Activated B cell treated with CpG ODN at 0.5 μM for 24 hours (primary cell): Measurements from ENCODE around the gene C16orf54. TPM values are rescaled to one million over a fixed set of nuclear protein-coding genes. Genes with fewer than 3 reads are reported as not detected.

Experiments used
- ATAC-seq: fragments of 200-7000 bp; cut with Tn5 transposase; one replicate; pipeline ENCODE4 v1.10.0; 2021; ENCODE audit warnings: low read depth, mild to moderate bottlenecking, moderate library complexity
- CTCF ChIA-PET: fragments of 350-600 bp; sonication (Branson Sonifier 250); formaldehyde crosslinking; loops from one replicate; lab custom pipeline; 2021; ENCODE audit warnings: antibody characterized with exemption; lab: Charles Lee
- POLR2A ChIA-PET: fragments of 350-600 bp; sonication (Branson Sonifier 250); formaldehyde crosslinking; loops from one replicate; lab custom pipeline; 2021; ENCODE audit warnings: antibody characterized with exemption; lab: Charles Lee
- DNase-seq: peaks from one replicate; pipeline ENCODE4 v3.0.0; 2022
- H3K27ac Mint-ChIP-seq: one replicate; pipeline ENCODE4 v1.8.0; 2020; ENCODE audit warnings: mixed read lengths
- H3K27me3 Mint-ChIP-seq: one replicate; pipeline ENCODE4 v1.8.0; 2021; ENCODE audit warnings: mixed read lengths
- H3K36me3 Mint-ChIP-seq: one replicate; pipeline ENCODE4 v1.8.0; 2021; ENCODE audit warnings: low read depth, mixed read lengths
- H3K4me1 Mint-ChIP-seq: one replicate; pipeline ENCODE4 v1.8.0; 2021; ENCODE audit warnings: mixed read lengths
- H3K4me3 Mint-ChIP-seq: one replicate; pipeline ENCODE4 v1.8.0; 2020; ENCODE audit warnings: mild to moderate bottlenecking, mixed read lengths
- H3K9me3 Mint-ChIP-seq: one replicate; pipeline ENCODE4 v1.8.0; 2020; ENCODE audit warnings: mixed read lengths
- CTCF ChIP-seq: fragments of 200-600 bp; IDR thresholded peaks from one replicate; pipeline ENCODE4 v1.8.0; 2022; ENCODE audit warnings: antibody characterized with exemption, mild to moderate bottlenecking
- intact Hi-C: fragments of 100-400 bp; cut with micrococcal nuclease; formaldehyde crosslinking; loops from one replicate; pipeline ENCODE4 v1.15.1; 2024
- total RNA-seq: library from RNA; stranded (reverse); gene quantifications from 2 replicates; pipeline ENCODE4 v1.2.3, GENCODE V29; 2022

The C16orf54 gene
- total RNA-seq, 1 donor from 2014 or later: 22.5 TPM

- H3K4me1 Mint-ChIP-seq: peaks cover 7% of the 10 kb centered on the region
Measured at GRCh38 chr16:29720703-29721102, 25.1 kb downstream of the C16orf54 start.

DNA sequence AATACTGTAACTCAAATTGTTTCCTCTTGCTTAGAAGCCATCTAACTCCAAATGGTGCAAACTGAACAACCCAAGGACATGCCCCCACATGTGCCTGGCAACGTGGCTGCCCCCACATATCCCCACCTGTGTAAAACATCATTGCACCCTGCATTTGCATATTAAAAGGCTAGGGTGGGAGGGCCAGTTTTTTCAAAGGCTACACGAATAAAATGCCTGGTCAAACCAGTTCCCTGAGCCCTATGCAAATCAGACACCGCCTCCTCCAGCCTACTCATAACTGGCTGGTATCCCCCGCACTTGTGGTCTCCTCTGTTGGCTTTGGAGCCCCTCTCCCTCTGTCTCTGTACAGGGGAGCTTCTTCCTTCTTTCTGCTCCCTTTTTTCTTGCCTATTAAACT is 26.7 kb downstream of the C16orf54 start:
- POLR2A ChIA-PET: no interaction called here
- Mint-ChIP-seq H3K9me3 (no peaks in the 10 kb centered on the region), H3K27ac (no peak overlapping the region), H3K27me3 (no peaks in the 10 kb centered on the region), H3K4me1 (peaks cover 7% of the 10 kb centered on the region), H3K4me3 (no peak overlapping the region), H3K36me3 (no peaks in the 10 kb centered on the region)
- TF ChIP-seq CTCF: no peak
- intact Hi-C loops: no loop called here
- ATAC-seq (no peak), DNase-seq (no peak)
- CTCF ChIA-PET: no interaction called here

More at GRCh38 chr16:29720703-29721102, 25.1 kb downstream of the C16orf54 start:
- Mint-ChIP-seq H3K4me3 (no peak overlapping the region), H3K36me3 (no peaks in the 10 kb centered on the region), H3K27me3 (no peaks in the 10 kb centered on the region), H3K9me3 (no peaks in the 10 kb centered on the region), H3K27ac (no peak overlapping the region)
- POLR2A ChIA-PET: interaction anchor here (0.7 kb wide), 2 partner anchors 9 to 70 kb away, joined by 4 to 6 read pairs; partner anchors contain the start of gene KIF22
- ATAC-seq: no peak
- no peak for DNase-seq
- no peak for TF ChIP-seq CTCF
- intact Hi-C loops: no loop called here
- CTCF ChIA-PET: interaction anchor here (1.0 to 3.2 kb wide), 5 partner anchors 9 to 81 kb away, joined by 3 to 18 read pairs (median 3); partner anchors contain the start of gene KIF22

- CTCF ChIA-PET: interaction anchor here (1.2 kb wide), 1 partner anchor 72 kb away, joined by 3 read pairs; no protein-coding TSS in a partner anchor
- H3K36me3 Mint-ChIP-seq: no peaks in the 10 kb centered on the region
- intact Hi-C loops: no loop called here
- ATAC-seq (no peak), DNase-seq (no peak)
- no peaks in the 10 kb centered on the region for H3K27me3 Mint-ChIP-seq
- TF ChIP-seq CTCF: no peak
- H3K4me3 Mint-ChIP-seq: no peak overlapping the region
- peaks cover 7% of the 10 kb centered on the region for H3K4me1 Mint-ChIP-seq
- no peak overlapping the region for H3K27ac Mint-ChIP-seq
- POLR2A ChIA-PET: interaction anchor here (0.6 kb wide), 1 partner anchor 91 kb away, joined by 4 read pairs; no protein-coding TSS in a partner anchor
- H3K9me3 Mint-ChIP-seq: no peaks in the 10 kb centered on the region
Measured at GRCh38 chr16:29717113-29717512, 28.7 kb downstream of the C16orf54 start.

DNA sequence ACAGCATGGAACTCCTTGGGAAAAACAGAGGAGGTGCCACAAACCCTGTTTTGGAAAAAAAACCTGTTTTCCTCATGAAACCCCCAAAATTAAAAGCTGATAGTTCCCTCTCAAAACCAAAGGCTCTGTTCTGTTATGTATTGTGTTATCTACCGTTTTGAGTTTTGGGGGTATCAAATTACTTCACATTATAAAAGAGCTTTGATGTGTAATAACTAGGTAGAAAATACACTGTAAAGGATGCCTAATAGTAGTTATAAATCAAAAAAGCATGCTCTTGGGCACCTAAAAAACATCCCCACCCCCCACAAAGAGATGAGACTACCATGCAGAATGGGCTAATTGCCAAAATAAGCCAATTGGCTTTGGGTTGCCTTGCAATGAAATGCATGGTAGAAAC is 30.8 kb downstream of the C16orf54 start:
- Mint-ChIP-seq H3K27ac (no peak overlapping the region), H3K36me3 (no peaks in the 10 kb centered on the region), H3K27me3 (no peaks in the 10 kb centered on the region), H3K9me3 (no peaks in the 10 kb centered on the region), H3K4me3 (no peak overlapping the region), H3K4me1 (peaks cover 11% of the 10 kb centered on the region)
- CTCF ChIA-PET: interaction anchor here (0.6 to 2.3 kb wide), 3 partner anchors 9 to 308 kb away, joined by 3 to 7 read pairs (median 4); partner anchors contain the start of gene C16orf92
- DNase-seq: no peak
- ATAC-seq: no peak
- TF ChIP-seq CTCF: no peak
- intact Hi-C loops: no loop called here
- POLR2A ChIA-PET: interaction anchor here (1.0 kb wide), 1 partner anchor 90 kb away, joined by 3 read pairs; no protein-coding TSS in a partner anchor

- H3K4me1 Mint-ChIP-seq: peaks cover 15% of the 10 kb centered on the region
- ATAC-seq: no peak
- no peaks in the 10 kb centered on the region for H3K27me3 Mint-ChIP-seq
- no peaks in the 10 kb centered on the region for H3K36me3 Mint-ChIP-seq
- H3K27ac Mint-ChIP-seq: no peak overlapping the region
- no peaks in the 10 kb centered on the region for H3K9me3 Mint-ChIP-seq
- intact Hi-C loops: no loop called here
- H3K4me3 Mint-ChIP-seq: no peak overlapping the region
- no peak for DNase-seq
- ChIA-PET CTCF (interaction anchor here (0.6 to 2.3 kb wide), 2 partner anchors 8 to 14 kb away, joined by 4 to 7 read pairs; no protein-coding TSS in a partner anchor), POLR2A (interaction anchor here (0.7 to 1.0 kb wide), 2 partner anchors 90 to 281 kb away, joined by 3 to 6 read pairs; partner anchors contain the start of gene HIRIP3)
- TF ChIP-seq CTCF: no peak
Measured at GRCh38 chr16:29714396-29714795, 31.4 kb downstream of the C16orf54 start.
